GM19372 (cell line): ENCODE results near the gene DNAH1.

ENCODE experiments used
- ATAC-seq: cut with Tn5 transposase; IDR thresholded peaks from one replicate; pipeline ENCODE4 v1.9.1; 2021; ENCODE audit warnings: mild to moderate bottlenecking, low read depth, moderate library complexity; ENCODE audit not compliant: unreplicated experiment

Gene DNAH1

DNA sequence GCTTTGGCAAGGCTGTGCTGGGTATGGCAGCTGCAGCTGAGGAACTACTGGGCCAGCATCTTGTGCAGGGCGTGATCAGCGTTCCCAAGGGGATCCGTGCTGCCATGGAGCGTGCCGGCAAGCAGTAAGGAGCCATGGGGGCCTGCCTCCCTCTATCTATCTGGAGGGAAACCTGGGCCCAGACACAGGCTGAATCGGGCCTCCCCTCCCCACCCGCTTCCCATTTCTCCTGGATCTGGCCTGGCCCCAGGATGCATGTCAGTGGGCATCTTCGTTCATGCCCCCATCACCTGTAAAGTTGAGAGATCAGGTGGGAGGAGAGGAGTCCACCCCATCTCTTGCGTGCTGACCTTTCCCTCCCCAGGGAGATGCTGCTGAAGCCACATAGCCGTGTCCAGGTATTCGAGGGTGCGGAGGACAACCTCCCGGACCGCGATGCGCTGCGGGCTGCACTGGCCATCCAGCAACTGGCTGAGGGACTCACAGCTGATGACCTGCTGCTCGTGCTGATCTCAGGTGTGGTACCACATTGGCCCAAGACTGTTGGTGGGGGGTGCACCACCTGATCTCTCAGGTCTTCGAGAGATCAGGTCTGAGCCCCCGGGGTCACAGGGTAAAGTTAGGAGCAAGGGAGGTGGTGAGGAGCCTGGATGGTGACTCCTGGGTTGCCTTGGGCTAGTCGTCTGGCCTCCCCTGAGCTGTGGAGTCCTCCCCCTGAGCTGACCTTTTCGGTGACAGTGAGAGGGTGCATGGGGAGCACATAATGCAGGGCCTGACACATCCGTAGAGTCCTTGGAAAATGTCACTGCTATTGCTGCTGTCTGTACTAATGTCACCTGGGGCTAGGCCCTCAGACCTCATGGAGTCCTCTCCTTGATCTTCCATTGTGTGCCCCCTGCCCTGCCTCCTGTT lies 25.3 kb upstream of the DNAH1 start:
- ATAC-seq: no peak

DNA sequence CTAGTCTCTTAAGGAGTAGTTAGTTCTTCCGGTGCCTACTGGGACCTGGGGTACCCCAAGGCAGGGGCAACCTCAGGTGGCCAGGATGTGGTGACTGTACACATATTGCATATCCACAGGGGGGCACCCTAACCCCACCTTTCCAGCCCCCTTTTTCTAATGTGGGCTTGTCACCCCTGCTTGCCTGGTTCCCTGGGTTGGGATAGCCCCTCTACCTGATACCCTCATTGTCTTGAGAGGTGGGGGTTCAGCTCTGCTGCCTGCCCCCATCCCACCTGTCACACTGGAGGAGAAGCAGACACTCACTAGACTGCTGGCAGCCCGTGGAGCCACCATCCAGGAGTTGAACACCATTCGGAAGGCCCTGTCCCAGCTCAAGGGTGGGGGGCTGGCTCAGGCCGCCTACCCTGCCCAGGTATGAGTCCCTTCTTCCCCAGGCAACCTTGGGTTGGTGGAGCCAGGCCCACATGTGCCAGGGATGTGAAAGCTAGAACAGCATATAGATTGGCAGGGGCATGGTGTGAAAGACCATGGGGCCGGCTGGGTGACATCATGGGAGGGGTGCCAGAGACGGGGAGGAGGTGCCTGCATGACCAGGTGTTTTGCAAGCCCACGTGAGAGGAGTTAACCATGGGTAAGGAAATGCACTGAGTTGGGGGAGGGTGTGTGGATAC lies 24.5 kb upstream of the DNAH1 start:
- no peak for ATAC-seq

DNA sequence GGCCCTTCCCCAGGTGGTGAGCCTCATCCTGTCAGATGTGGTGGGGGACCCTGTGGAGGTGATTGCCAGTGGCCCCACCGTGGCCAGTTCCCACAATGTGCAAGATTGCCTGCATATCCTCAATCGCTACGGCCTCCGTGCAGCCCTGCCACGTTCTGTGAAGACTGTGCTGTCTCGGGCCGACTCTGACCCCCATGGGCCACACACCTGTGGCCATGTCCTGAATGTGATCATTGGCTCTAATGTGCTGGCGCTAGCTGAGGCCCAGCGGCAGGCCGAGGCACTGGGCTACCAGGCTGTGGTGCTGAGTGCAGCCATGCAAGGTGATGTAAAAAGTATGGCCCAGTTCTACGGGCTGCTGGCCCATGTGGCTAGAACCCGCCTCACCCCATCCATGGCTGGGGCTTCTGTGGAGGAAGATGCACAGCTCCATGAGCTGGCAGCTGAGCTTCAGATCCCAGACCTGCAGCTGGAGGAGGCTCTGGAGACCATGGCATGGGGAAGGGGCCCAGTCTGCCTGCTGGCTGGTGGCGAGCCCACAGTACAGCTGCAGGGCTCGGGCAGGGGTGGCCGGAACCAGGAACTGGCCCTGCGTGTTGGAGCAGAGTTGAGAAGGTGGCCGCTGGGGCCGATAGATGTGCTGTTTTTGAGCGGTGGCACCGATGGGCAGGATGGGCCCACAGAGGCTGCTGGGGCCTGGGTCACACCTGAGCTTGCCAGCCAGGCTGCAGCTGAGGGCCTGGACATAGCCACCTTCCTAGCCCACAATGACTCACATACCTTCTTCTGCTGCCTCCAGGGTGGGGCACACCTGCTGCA lies 23.7 kb upstream of the DNAH1 start:
- no peak for ATAC-seq

DNA sequence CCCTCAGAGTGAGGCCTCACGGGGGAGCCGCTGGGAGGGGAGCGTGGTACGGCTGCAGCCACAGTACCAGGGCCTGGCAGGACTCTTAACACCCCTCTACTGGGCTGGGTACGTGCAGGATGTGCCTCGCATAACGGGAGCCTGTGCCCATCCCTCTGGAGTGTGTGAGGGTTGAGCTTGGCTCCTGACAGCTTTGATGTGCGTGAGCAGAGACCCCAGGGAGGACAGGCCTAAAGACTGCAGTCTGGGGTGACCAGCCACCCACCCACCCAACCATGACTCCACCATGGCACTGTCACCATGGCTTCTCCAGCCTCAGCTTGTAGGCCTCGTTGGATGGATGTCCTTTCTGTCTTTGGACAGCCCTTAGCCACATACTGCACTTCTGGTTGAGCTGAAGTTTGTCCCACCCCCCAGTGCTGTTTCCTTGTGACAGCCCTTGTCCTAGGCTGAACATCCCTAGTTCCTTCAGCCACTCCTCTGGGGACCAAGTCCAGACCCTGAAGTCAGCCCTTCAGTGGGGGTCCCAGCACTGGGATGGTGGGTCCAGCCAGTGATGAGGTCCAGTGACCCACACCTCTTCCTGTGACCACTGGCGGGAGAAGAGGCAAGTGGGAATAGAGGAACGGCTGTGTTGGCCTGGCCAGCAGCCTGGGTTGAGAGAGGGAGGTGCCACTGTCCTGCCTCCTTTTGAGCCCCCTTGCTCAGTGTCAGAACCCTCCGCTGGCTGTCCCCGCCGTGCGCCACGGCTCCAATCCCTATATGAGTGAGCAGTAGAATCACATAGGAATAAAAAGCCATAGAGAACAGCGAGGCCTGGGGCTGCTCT lies 22.4 kb upstream of the DNAH1 start:
- ATAC-seq: no peak

DNA sequence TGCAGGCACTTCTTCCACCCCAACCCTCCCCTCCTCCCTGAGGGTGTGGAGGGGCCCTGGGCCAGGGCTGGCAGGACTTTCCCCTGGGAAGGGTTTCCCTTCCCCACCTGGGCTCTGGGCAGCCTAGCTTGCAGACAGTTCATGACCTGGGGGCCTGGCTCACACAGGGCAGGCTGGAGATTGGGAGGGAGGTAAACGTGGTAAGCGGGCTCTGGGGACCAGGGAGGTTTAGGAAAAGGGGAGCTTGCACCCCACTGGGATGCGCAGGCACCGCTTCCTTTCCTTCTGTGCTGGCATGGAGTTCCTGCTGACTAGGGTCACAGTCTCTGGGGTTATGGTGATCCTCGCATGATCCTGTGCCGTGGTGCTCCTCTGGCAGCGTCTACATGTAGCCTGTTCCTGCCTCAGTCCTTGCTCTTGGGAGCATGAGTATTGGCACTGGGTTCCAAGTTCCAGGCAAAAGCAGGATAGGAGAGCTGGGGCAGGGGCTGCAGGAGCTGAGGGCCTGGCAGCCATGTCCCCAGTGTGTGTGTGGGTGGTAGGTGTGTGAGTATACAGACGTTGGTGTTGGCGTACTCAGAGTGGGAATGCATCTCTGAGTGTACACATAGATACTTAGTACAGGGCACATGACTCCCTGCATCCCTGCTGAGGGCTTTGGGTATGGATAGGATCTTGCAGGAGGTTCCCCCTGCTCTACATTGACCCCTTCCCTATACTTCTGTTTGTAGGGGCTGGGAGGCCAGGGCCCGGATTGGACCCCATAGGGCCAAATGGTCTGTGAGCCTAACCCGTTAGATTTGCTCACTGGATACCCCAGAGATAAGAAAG lies 21.6 kb upstream of the DNAH1 start:
- ATAC-seq: no peak

DNA sequence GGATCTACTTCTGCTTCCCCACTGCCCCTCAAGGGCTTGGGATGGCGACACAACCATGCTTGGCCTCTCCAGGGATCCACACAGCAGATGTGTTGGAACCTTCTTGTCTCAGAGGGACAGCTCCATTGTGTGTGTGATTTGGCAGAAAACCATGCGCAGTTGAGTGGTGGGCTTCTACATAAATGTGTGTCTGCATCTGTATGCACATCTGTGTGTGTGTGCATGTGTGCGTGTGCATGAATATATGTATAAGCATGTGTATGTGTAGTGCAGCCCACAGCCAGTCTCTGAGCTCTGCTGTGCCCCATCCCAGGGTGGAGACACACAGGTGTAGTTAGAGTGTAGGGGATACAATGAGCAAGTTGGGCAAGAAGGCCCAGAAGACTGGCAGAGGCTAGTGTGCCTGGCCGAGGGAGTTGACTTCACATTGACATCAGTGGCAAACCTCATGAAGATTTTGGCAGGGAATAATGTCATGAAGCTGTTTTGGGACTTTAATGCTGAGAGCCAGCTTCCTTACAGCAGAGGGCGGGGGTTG lies 20.4 kb upstream of the DNAH1 start:
- no peak for ATAC-seq

DNA sequence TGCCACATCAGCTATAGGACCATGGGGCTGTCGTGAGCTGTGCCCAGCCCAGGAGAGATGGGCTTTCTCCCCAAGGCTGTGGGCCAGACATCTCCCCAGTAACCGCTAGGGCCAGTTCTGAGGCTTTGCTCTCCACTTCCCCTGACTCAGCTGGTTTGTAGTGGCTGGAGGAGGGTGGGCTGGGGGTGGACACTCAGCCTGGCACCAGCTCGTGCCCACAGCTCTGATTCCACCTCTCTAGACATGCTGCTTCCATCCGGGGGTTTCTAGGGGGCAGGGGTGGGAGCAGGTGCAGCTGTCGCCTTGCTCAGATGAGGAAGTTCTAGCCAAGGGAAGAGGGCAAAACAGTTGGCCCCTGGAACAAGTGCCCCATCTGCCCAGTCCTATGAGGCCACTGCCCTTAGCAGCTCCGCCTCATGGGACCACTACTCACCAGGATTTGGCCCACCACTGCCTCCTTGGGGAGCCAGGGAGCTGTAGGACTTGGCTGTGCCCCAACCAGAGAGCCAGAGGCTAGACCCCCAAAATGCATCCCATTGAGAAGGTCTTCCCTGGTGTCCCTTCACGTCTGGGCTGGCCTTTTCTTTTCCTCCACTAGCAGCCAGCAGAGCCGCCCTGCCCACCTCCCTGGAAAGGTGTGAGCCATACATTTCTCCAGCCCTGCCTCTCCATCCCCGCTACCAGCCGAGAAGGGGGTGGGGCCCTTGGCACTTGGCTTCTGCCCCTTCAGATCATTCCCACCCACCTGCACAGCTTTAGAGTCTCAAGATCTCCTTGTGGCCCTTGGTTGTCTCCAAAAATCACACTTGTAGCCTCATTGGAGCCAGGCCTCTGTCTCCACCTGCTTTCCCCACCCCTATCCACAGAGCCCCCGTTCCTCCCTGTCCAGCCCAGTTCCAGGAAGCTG lies 18.6 kb upstream of the DNAH1 start:
- no peak for ATAC-seq

DNA sequence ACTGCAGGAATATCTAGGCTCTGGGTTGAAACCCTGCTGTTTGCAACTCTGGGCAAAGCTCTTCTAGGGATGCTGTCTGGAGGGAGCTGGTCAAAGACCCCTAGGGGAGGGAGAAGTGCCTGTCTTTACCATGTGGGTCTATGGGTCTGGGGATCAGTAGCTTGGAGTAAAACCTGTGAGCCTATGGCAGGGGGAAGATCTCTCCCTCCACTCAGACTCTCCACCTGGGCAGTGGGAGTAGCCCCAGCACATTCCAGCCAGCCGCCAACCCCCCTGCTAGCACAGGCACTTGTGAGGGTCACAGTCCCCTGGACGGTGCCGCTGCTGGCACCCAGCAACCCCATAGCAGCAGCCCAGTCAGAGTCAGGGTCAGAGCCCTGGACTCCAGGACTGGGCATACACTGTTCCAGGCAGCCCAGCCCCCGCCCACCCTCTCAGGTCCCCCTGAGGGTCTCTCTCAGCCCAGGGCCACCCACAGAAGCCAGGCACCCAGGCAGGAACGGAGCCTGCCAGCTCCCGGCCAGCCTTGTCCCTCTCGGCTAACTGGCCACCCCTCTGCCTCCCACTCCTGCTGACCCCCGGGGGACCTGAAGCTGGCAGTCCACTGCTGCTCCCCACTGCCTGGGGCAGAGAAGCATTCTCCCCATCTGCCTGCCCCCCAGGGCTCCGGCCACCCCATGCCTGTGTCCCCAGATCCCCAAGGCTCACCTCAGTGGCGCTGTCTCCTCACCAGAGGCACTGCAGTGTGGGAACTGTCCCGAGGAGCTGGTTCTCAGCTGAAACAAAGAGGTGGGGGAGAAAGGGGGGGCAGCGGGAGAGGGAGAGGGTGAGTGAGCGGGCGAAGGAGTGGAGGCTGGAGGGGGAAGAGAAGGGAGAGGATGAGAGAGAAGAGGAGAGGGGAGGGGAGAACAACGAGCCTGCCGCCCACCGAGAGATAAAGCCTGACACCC lies 17.7 kb upstream of the DNAH1 start:
- no peak for ATAC-seq

DNA sequence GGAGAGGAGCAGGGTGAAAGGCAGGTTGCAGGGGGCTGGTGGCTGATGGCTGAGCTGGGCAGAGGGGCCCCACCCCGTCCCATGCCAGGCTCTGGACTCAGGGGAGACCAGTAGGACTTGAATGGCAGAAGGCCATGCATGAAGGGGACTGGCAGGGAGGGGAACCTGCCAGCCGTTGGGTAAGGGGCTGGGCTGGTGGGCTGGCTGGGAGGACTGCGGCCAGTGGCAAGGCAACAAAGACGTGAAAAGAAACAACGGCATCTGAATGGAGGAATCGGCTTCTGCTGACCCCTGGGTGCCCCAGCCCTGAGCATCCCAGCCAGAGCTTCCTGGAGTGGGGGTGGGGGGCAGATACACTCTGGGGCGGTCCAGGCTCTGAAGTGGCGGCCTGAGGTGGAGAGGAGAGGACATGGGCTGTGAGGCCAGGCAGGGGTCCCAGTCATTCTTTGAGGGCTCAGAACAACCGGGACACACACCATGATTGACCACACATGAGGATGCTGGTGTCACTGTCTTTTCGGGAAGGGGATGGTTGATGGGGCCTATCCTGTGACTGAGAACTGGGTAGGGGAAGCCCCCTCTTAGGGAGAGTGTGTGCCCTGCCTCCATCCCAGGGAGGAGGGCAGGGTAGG lies 16.8 kb upstream of the DNAH1 start:
- no peak for ATAC-seq

DNA sequence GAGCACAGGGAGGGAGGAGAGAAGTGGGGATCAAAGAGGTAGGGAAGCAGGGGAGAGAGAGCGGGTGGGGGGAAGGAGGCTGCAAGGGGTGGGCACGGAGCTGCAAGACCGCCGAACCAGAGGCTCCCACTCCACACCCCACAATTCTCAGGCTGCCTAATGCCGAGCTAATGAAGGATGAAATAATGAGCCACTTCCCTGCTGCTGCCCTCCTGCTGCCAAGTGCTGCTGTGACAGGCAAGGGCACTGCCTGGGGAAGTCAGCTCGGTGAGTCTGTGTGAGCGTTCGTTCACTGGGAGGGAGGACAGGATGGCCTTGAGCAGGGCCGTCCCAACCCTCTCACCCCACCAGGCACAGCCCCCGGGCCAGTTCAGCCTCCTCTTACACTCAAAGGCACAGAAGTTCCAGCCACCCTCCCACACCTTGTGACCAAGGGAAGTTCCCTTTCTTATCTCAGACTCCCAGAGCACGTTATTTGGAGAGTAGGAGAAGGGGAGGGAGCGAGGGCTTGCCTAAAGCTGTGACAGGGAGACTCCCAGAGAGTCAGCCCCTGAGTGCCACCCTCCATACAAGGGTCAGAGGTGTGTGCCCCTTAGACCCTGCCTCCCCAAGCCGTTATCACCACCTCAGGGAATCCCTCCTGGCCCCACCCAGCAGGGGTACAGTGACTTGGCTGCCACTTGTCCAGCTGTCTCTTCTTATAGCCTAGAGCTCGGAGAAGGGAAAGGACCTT lies 16.1 kb upstream of the DNAH1 start:
- no peak for ATAC-seq

DNA sequence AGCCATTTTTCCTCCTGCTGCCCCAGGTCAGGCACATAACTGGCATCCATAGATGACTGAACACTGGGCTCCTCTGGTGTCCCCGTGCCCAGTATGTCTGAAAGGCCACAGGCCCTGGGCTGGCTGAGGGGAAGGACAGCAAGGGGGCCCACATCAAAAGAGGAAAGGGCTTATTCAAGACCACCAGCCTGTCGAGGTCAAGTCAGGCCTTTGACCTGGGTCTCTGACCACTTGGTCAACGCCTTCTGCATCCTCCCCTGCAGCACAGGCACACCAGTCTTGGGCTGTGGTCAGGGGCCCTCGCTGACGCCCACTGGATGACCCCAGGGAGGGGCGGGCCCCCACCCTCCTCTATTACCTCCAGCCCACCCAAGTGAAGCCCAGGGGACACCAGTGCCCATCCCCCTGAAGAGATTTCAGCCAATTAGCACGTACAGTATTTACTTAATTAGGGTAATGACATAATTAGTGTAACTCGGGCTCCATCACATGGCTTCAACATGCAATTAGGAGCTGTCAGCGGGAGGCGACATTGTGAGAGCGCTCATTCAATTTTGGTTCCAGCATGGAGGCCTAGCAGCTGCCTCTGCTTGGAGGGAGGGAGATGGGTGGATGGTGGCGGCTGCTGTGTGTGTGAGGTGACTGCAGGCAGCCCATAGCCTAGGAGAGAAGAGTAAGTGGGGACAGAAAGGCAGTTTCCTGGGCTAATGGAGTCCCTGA lies 13.5 kb upstream of the DNAH1 start:
- no peak for ATAC-seq

DNA sequence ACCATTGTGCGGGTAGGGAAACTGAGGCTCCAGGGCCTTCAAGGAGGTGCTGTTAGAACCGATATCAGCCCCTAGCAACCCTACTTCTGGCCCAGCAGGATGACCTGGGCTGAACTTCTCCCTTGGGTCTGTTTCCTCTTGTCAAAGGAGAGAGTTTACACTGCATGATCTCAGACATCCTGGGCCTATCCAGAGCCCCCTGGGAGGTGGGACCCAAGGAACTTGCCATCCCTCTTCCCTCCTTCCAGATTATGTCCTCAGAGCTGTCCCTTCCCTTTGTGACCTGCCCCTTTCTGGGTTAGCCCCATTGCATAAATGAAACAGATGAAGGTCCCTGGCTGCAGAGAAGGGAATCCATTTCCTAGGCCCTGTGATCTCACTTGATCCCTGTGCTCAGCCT lies 12.3 kb upstream of the DNAH1 start:
- no peak for ATAC-seq

DNA sequence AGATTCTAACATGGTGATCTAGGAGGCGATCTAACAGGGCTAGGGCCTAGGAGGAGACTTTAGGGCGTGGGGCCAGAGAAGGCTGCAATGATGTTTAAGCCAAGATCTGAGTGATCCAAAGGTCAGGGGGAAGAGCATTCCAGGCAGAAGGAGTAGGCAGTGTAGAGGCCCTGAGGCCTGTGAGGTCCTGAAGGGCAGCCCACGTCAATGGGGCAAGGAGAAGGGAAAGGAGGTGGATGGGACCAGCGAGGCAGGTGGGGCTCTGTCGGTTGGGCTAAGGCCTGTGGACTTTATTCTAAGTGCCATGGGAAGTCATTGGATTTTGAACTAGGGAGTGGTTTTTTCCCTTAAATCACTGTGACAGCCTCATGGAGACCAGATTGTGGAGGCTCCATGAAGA lies 10.2 kb upstream of the DNAH1 start:
- no peak for ATAC-seq

DNA sequence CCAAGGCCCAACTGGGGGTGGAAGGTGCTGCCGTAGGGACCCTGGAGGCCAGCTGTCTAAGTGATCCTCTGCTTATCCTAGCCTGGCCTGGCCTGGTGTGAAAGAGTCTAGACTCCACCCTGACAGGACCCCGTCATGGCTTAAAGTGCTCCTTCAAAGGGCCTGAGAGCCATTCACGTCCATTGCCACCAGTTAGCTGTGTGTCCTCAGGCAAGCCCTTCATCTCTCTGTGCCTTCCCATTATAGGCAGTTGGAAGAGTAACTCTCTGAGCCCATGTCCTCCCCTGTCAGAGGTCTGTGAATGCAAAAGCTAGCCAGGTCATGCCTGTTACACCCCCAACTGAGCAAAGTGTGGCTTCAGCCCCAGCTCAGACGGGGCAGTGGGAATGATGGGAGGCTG lies 9.1 kb upstream of the DNAH1 start:
- ATAC-seq: no peak

DNA sequence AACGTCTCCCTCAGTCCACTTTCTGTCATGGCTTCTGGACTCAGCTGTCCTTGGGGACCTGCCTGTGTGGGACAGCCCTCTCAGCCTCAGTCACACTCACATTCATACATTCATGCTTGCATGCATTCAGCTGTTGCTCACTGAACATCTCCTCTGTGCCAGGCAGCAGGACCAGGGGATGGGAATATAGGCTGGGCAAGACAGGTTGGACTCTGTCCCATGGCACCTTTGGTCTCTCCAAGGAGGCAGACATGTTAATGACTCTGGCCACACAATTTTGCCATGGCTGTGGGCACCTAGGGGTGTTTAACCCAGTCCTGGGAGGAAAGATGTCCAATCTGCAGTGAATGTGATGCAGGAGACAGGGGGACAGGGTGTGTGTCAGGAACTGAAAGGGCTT lies 7.8 kb upstream of the DNAH1 start:
- no peak for ATAC-seq
